ENCODE data around the gene CATSPER3. TPM values are rescaled to one million over a fixed set of nuclear protein-coding genes. Genes with fewer than 3 reads are reported as not detected.

CATSPER3 gene
- polyA plus RNA-seq, 2 of the 4 experiments (the other 2 are of a cell fraction), result 0.41 to 0.74 TPM

GRCh38 chr5:134938030-134938429 lies 29.7 kb upstream of the CATSPER3 start:
- Histone ChIP-seq H3K4me1 (no peaks in the 10 kb centered on the region), H3K27ac (no peak overlapping the region), H3K4me3 (no peak overlapping the region), H3K4me2 (no peak overlapping the region), H3K9me3 (no peaks in the 10 kb centered on the region)
- ChIA-PET POLR2A (no interaction called here), CTCF (interaction anchor here (2.3 kb wide), 1 partner anchor 8 kb away, joined by 7 read pairs; no protein-coding TSS in a partner anchor)
- 85% methylated on average over 6 of the region's 6 CpGs for WGBS (ENCODE audit: missing lambda C conversion rate)
- FAIRE-seq, result no peak
- no peak for ATAC-seq
- DNase-seq (ENCODE audit: low read depth in 1 of 2, low spot score in 1 of 2), result no peak
- no peak for TF ChIP-seq CHD4 (IDR thresholded peaks at IDR 0.05; ENCODE audit: borderline replicate concordance)
- TF ChIP-seq SMC3 (IDR thresholded peaks at IDR 0.05), result no peak
- no peak for TF ChIP-seq KDM1A (IDR thresholded peaks at IDR 0.05; ENCODE audit: low read depth)
- no peak for TF ChIP-seq JUN (IDR thresholded peaks at IDR 0.05)
- no peak for TF ChIP-seq RNF2 (IDR thresholded peaks at IDR 0.05; ENCODE audit: borderline replicate concordance, low read depth)
- TF ChIP-seq CHD2 (IDR thresholded peaks at IDR 0.05; ENCODE audit: low read length, partially characterized antibody), result no peak
- TF ChIP-seq HDAC2 (IDR thresholded peaks at IDR 0.05), result no peak
- TF ChIP-seq EP300 (IDR thresholded peaks at IDR 0.05), result no peak
- no peak for TF ChIP-seq E2F6 (IDR thresholded peaks at IDR 0.05; ENCODE audit: borderline replicate concordance, low read depth)

GRCh38 chr5:134939500-134939899 lies 28.2 kb upstream of the CATSPER3 start:
- TF ChIP-seq MAFK (IDR thresholded peaks at IDR 0.05; ENCODE audit: partially characterized antibody) (no peak), JUN (IDR thresholded peaks at IDR 0.05) (no peak)
- H3K4me1 ChIP-seq, result no peaks in the 10 kb centered on the region
- H3K4me3 ChIP-seq, result no peak overlapping the region
- no peak for ATAC-seq
- ChIA-PET POLR2A (no interaction called here), CTCF (interaction anchor here (0.7 to 1.2 kb wide), 3 partner anchors 10 to 254 kb away, joined by 3 read pairs; no protein-coding TSS in a partner anchor)
- WGBS (ENCODE audit: missing lambda C conversion rate), result 96% methylated on average over 1 of the region's 1 CpG
- H3K9me3 ChIP-seq, result no peaks in the 10 kb centered on the region
- no peak for DNase-seq (ENCODE audit: low read depth in 1 of 2, low spot score in 1 of 2)
- no peak overlapping the region for H3K4me2 ChIP-seq
- FAIRE-seq, result no peak
- H3K27ac ChIP-seq, result no peak overlapping the region

- TF ChIP-seq REST (IDR thresholded peaks at IDR 0.05) (no peak), MAFK (IDR thresholded peaks at IDR 0.05; ENCODE audit: partially characterized antibody) (peak; percentile 26)
- Histone ChIP-seq H3K4me1 (no peaks in the 10 kb centered on the region), H3K4me3 (no peak overlapping the region), H3K9me3 (no peaks in the 10 kb centered on the region), H3K4me2 (no peak overlapping the region), H3K27ac (no peak overlapping the region)
- DNase-seq (ENCODE audit: low read depth in 1 of 2, low spot score in 1 of 2) (no peak), ATAC-seq (no peak), FAIRE-seq (no peak)
- WGBS (ENCODE audit: missing lambda C conversion rate), result 76% methylated on average over 1 of the region's 1 CpG
- ChIA-PET CTCF (no interaction called here), POLR2A (no interaction called here)
Measured at GRCh38 chr5:134943547-134943946, 24.2 kb upstream of the CATSPER3 start.

GRCh38 chr5:134944630-134945029 lies 23.1 kb upstream of the CATSPER3 start:
- no peak overlapping the region for H3K4me2 ChIP-seq

More at GRCh38 chr5:134944630-134945029, 23.1 kb upstream of the CATSPER3 start:
- H3K4me3 ChIP-seq, result no peak overlapping the region
- FAIRE-seq (no peak), ATAC-seq (no peak), DNase-seq (ENCODE audit: low read depth in 1 of 2, low spot score in 1 of 2) (no peak)
- POLR2A ChIA-PET, result no interaction called here
- TF ChIP-seq CHD4 (IDR thresholded peaks at IDR 0.05; ENCODE audit: borderline replicate concordance), result no peak
- TF ChIP-seq FOSL2 (IDR thresholded peaks at IDR 0.05), result no peak
- no peak for TF ChIP-seq FOSL2 (CRISPR knock-in tag; IDR thresholded peaks at IDR 0.05)
- TF ChIP-seq KDM1A (IDR thresholded peaks at IDR 0.05; ENCODE audit: low read depth), result no peak
- TF ChIP-seq TFCP2L1 (CRISPR knock-in tag; IDR thresholded peaks at IDR 0.05), result no peak
- TF ChIP-seq HOXB13 (CRISPR knock-in tag; IDR thresholded peaks at IDR 0.05; ENCODE audit: low read depth), result no peak
- no peak for TF ChIP-seq RAD21 (conservative IDR thresholded peaks at IDR 0.05 in 1 of 2, IDR thresholded peaks at IDR 0.05 in 1 of 2)
- TF ChIP-seq BHLHE40 (IDR thresholded peaks at IDR 0.05; ENCODE audit: low read depth, low read length), result no peak
- no peak for TF ChIP-seq JUN (IDR thresholded peaks at IDR 0.05)
- no peak for TF ChIP-seq ZNF302 (CRISPR knock-in tag; IDR thresholded peaks at IDR 0.05)
- no peak for TF ChIP-seq RCOR1 (IDR thresholded peaks at IDR 0.05; ENCODE audit: low read depth, low read length)
- no peak for TF ChIP-seq MYC (IDR thresholded peaks at IDR 0.05; ENCODE audit: borderline replicate concordance, low read length)
- TF ChIP-seq PHF8 (IDR thresholded peaks at IDR 0.05; ENCODE audit: borderline replicate concordance, low read depth), result no peak
- TF ChIP-seq MAX (IDR thresholded peaks at IDR 0.05), result no peak
- H3K27ac ChIP-seq, result no peak overlapping the region
- H3K9me3 ChIP-seq, result no peaks in the 10 kb centered on the region
- H3K4me1 ChIP-seq, result no peaks in the 10 kb centered on the region
- WGBS (ENCODE audit: missing lambda C conversion rate), result 93% methylated on average over 1 of the region's 1 CpG
- CTCF ChIA-PET, result interaction anchor here (0.7 to 2.2 kb wide), 3 partner anchors 7 to 247 kb away, joined by 3 to 7 read pairs (median 3); no protein-coding TSS in a partner anchor
